ENCODE results near the gene RUNX1. TPM values are rescaled to one million over a fixed set of nuclear protein-coding genes. Genes with fewer than 3 reads are reported as not detected.

Gene RUNX1
- total RNA-seq, 1 experiment from 2014 or later, result 95.4 TPM

GRCh38 chr21:34950980-34951379 lies 98.1 kb downstream of the RUNX1 start:
- DNase-seq, result no peak
- H3K9me3 Mint-ChIP-seq (ENCODE audit: low read depth, unreplicated experiment), result peaks cover 3% of the 10 kb centered on the region
- H3K27me3 Mint-ChIP-seq (ENCODE audit: unreplicated experiment), result no peaks in the 10 kb centered on the region
- intact Hi-C loops (cut with micrococcal nuclease; ENCODE audit: unreplicated experiment), result no loop called here
- no peak overlapping the region for H3K27ac Mint-ChIP-seq (ENCODE audit: unreplicated experiment)
- CTCF ChIA-PET, result no interaction called here
- no peak for TF ChIP-seq CTCF (IDR thresholded peaks at IDR 0.05; ENCODE audit: unreplicated experiment)
- no TSS peak for BruUV-seq (replicated peaks)
- peaks cover 6% of the 10 kb centered on the region for H3K4me1 Mint-ChIP-seq (ENCODE audit: low read depth, unreplicated experiment)
- H3K36me3 Mint-ChIP-seq (ENCODE audit: insufficient read depth, unreplicated experiment), result no peaks in the 10 kb centered on the region
- H3K4me3 Mint-ChIP-seq (ENCODE audit: low read depth, unreplicated experiment), result no peak overlapping the region

GRCh38 chr21:34949499-34949898 lies 99.6 kb downstream of the RUNX1 start:
- CTCF ChIA-PET, result interaction anchor here (0.8 kb wide), 1 partner anchor 15 kb away, joined by 3 read pairs; no protein-coding TSS in a partner anchor
- Mint-ChIP-seq H3K27ac (ENCODE audit: unreplicated experiment) (no peak overlapping the region), H3K36me3 (ENCODE audit: insufficient read depth, unreplicated experiment) (no peaks in the 10 kb centered on the region), H3K4me1 (ENCODE audit: low read depth, unreplicated experiment) (peaks cover 16% of the 10 kb centered on the region), H3K9me3 (ENCODE audit: low read depth, unreplicated experiment) (peaks cover 7% of the 10 kb centered on the region), H3K27me3 (ENCODE audit: unreplicated experiment) (no peaks in the 10 kb centered on the region), H3K4me3 (ENCODE audit: low read depth, unreplicated experiment) (no peak overlapping the region)
- intact Hi-C loops (cut with micrococcal nuclease; ENCODE audit: unreplicated experiment), result no loop called here
- DNase-seq, result no peak
- no TSS peak for BruUV-seq (replicated peaks)
- no peak for TF ChIP-seq CTCF (IDR thresholded peaks at IDR 0.05; ENCODE audit: unreplicated experiment)

GRCh38 chr21:34949030-34949429 lies 100.1 kb downstream of the RUNX1 start:
- no peak for DNase-seq
- Mint-ChIP-seq H3K9me3 (ENCODE audit: low read depth, unreplicated experiment) (peaks cover 7% of the 10 kb centered on the region), H3K36me3 (ENCODE audit: insufficient read depth, unreplicated experiment) (no peaks in the 10 kb centered on the region), H3K27me3 (ENCODE audit: unreplicated experiment) (no peaks in the 10 kb centered on the region), H3K4me3 (ENCODE audit: low read depth, unreplicated experiment) (no peak overlapping the region), H3K4me1 (ENCODE audit: low read depth, unreplicated experiment) (peaks cover 16% of the 10 kb centered on the region), H3K27ac (ENCODE audit: unreplicated experiment) (no peak overlapping the region)
- CTCF ChIA-PET, result interaction anchor here (0.8 kb wide), 1 partner anchor 15 kb away, joined by 3 read pairs; no protein-coding TSS in a partner anchor
- intact Hi-C loops (cut with micrococcal nuclease; ENCODE audit: unreplicated experiment), result no loop called here
- no peak for TF ChIP-seq CTCF (IDR thresholded peaks at IDR 0.05; ENCODE audit: unreplicated experiment)
- no TSS peak for BruUV-seq (replicated peaks)

- no peak overlapping the region for H3K4me3 Mint-ChIP-seq (ENCODE audit: low read depth, unreplicated experiment)
- intact Hi-C loops (cut with micrococcal nuclease; ENCODE audit: unreplicated experiment), result no loop called here
- CTCF ChIA-PET, result interaction anchor here (0.7 kb wide), 1 partner anchor 33 kb away, joined by 4 read pairs; no protein-coding TSS in a partner anchor
Measured at GRCh38 chr21:34948157-34948556, 100.9 kb downstream of the RUNX1 start.

More at GRCh38 chr21:34948157-34948556, 100.9 kb downstream of the RUNX1 start:
- H3K27me3 Mint-ChIP-seq (ENCODE audit: unreplicated experiment), result no peaks in the 10 kb centered on the region
- no peak overlapping the region for H3K27ac Mint-ChIP-seq (ENCODE audit: unreplicated experiment)
- DNase-seq, result no peak
- peaks cover 16% of the 10 kb centered on the region for H3K4me1 Mint-ChIP-seq (ENCODE audit: low read depth, unreplicated experiment)
- TF ChIP-seq CTCF (IDR thresholded peaks at IDR 0.05; ENCODE audit: unreplicated experiment), result no peak
- no peaks in the 10 kb centered on the region for H3K36me3 Mint-ChIP-seq (ENCODE audit: insufficient read depth, unreplicated experiment)
- no TSS peak for BruUV-seq (replicated peaks)
- H3K9me3 Mint-ChIP-seq (ENCODE audit: low read depth, unreplicated experiment), result peaks cover 7% of the 10 kb centered on the region
